Thyroid gland (tissue), 4 donors: Measurements from ENCODE around the gene ABCC5. TPM values are rescaled to one million over a fixed set of nuclear protein-coding genes. Genes with fewer than 3 reads are reported as not detected.

Source experiments
- DNase-seq, 2 donors: peaks; one replicate each; pipeline ENCODE4 v3.0.0-alpha.2; 2019
- H3K27ac ChIP-seq, 3 donors: fragments of 200-600 bp; sonication (generic); 1 replicate in 2 of 3; 2 replicates in 1 of 3; pipeline ENCODE4 v1.5.1; 2016 to 2019; ENCODE audit warnings: mild to moderate bottlenecking in 1 of 3, moderate library complexity in 1 of 3
- H3K27me3 ChIP-seq: fragments of 200-600 bp; sonication (generic); one replicate; pipeline ENCODE4 v1.5.1; 2019
- H3K36me3 ChIP-seq, 2 donors: fragments of 200-600 bp; sonication (generic); one replicate each; pipeline ENCODE4 v1.5.1; 2016 to 2019
- H3K4me1 ChIP-seq, 2 donors: fragments of 200-600 bp; sonication (generic); one replicate each; pipeline ENCODE4 v1.5.1; 2017 to 2019
- H3K4me3 ChIP-seq, 3 donors: fragments of 200-600 bp; sonication (generic); replicated peaks in 1 of 3; 1 replicate in 2 of 3; 2 replicates in 1 of 3; pipeline ENCODE4 v1.5.1; 2016; ENCODE audit warnings: mild to moderate bottlenecking in 1 of 3
- H3K9me3 ChIP-seq: fragments of 200-600 bp; sonication (generic); one replicate; pipeline ENCODE4 v1.5.1; 2017
- CTCF ChIP-seq, 6 experiments: fragments of 200-600 bp in 3 of 6; fragments of 450-650 bp in 3 of 6; sonication (generic) in 3 of 6; IDR thresholded peaks; one replicate each; pipeline ENCODE4 v1.5.1; 2016 to 2019; ENCODE audit warnings: antibody characterized with exemption in 6 of 6, mild to moderate bottlenecking in 2 of 6, inconsistent platforms in 1 of 6, moderate library complexity in 1 of 6
- POLR2A ChIP-seq, 2 donors: fragments of 450-650 bp; IDR thresholded peaks; one replicate each; pipeline ENCODE4 v1.6.1; 2017; ENCODE audit warnings: antibody characterized with exemption in 2 of 2, mild to moderate bottlenecking in 2 of 2, moderate library complexity in 1 of 2
- WGBS, 2 donors: methylation state at CpG; one replicate each; pipeline ENCODE4 v1.1.5; 2017; 5-methylcytosine and 5-hydroxymethylcytosine counted together
- intact Hi-C: fragments of 100-400 bp; cut with DNase I; formaldehyde crosslinking; loops from one replicate; pipeline ENCODE4 v1.15.1; 2023
- total RNA-seq, 4 donors: library from RNA; depleted of rRNA; stranded (reverse); fragments of >200 nt; gene quantifications; one replicate each; pipeline ENCODE4 v1.2.3, GENCODE V29; 2016

The ABCC5 gene
- total RNA-seq, 4 donors from 2014 or later: 12.2 to 24.3 (median 18.2) TPM

- 4 to 19% methylated on average over 11 of the region's 11 CpGs for WGBS, 2 donors
- Histone ChIP-seq H3K9me3 (no peaks in the 10 kb centered on the region), H3K36me3 (peaks cover 0 to 5% of the 10 kb centered on the region in 2 donors), H3K27me3 (no peaks in the 10 kb centered on the region), H3K27ac (peak overlapping the region; percentile 35 to 69 (median 51)), H3K4me3 (no peak overlapping the region), H3K4me1 (peaks cover 5 to 6% of the 10 kb centered on the region in 2 donors)
- peak; percentile 94 to 95 for DNase-seq
- TF ChIP-seq CTCF (IDR thresholded peaks at IDR 0.05) (no peak), POLR2A (IDR thresholded peaks at IDR 0.05) (peak in 1 of 2 donors; percentile 23)
- intact Hi-C loops: no loop called here
Measured at GRCh38 chr3:184005941-184006507, 11.7 kb downstream of the ABCC5 start.

- WGBS, 2 donors: 85 to 89% methylated on average over 2 of the region's 2 CpGs
- H3K27ac ChIP-seq: no peak overlapping the region
- peaks cover 0 to 4% of the 10 kb centered on the region in 2 donors for H3K36me3 ChIP-seq
- no peaks in the 10 kb centered on the region for H3K27me3 ChIP-seq
- no peak for TF ChIP-seq CTCF (IDR thresholded peaks at IDR 0.05)
- TF ChIP-seq POLR2A (IDR thresholded peaks at IDR 0.05): no peak
- intact Hi-C loops: no loop called here
- no peaks in the 10 kb centered on the region for H3K9me3 ChIP-seq
- H3K4me3 ChIP-seq: no peak overlapping the region
- no peak for DNase-seq
- peaks cover 5 to 6% of the 10 kb centered on the region in 2 donors for H3K4me1 ChIP-seq
Measured at GRCh38 chr3:184004476-184004875, 13.2 kb downstream of the ABCC5 start.

- intact Hi-C loops: no loop called here
Measured at GRCh38 chr3:184003187-184003967, 14.3 kb downstream of the ABCC5 start.

GRCh38 chr3:184002469-184002868, 15.2 kb downstream of the ABCC5 start:
- Histone ChIP-seq H3K4me3 (no peak overlapping the region), H3K27ac (no peak overlapping the region), H3K36me3 (no peaks in the 10 kb centered on the region), H3K4me1 (peaks cover 5 to 6% of the 10 kb centered on the region in 2 donors), H3K27me3 (no peaks in the 10 kb centered on the region), H3K9me3 (no peaks in the 10 kb centered on the region)
- intact Hi-C loops: no loop called here
- DNase-seq: no peak
- 93 to 95% methylated on average over 11 of the region's 11 CpGs for WGBS, 2 donors
- TF ChIP-seq CTCF (IDR thresholded peaks at IDR 0.05) (no peak), POLR2A (IDR thresholded peaks at IDR 0.05) (no peak)

More at GRCh38 chr3:184003187-184003967, 14.3 kb downstream of the ABCC5 start:
- no peak for DNase-seq
- Histone ChIP-seq H3K36me3 (no peaks in the 10 kb centered on the region), H3K27me3 (no peaks in the 10 kb centered on the region), H3K9me3 (no peaks in the 10 kb centered on the region), H3K4me1 (peaks cover 5 to 6% of the 10 kb centered on the region in 2 donors), H3K27ac (no peak overlapping the region), H3K4me3 (no peak overlapping the region)
- 93 to 96% methylated on average over 5 of the region's 5 CpGs for WGBS, 2 donors
- TF ChIP-seq CTCF (IDR thresholded peaks at IDR 0.05): no peak
- no peak for TF ChIP-seq POLR2A (IDR thresholded peaks at IDR 0.05)

- no peak overlapping the region for H3K4me3 ChIP-seq
- DNase-seq: no peak
- no peaks in the 10 kb centered on the region for H3K36me3 ChIP-seq
- no peak overlapping the region for H3K27ac ChIP-seq
- H3K9me3 ChIP-seq: no peaks in the 10 kb centered on the region
- intact Hi-C loops: no loop called here
- 85 to 94% methylated on average over 3 of the region's 3 CpGs for WGBS, 2 donors
- H3K27me3 ChIP-seq: no peaks in the 10 kb centered on the region
- TF ChIP-seq CTCF (IDR thresholded peaks at IDR 0.05): no peak
- no peak for TF ChIP-seq POLR2A (IDR thresholded peaks at IDR 0.05)
- peaks cover 5 to 6% of the 10 kb centered on the region in 2 donors for H3K4me1 ChIP-seq
Measured at GRCh38 chr3:184001761-184002160, 15.9 kb downstream of the ABCC5 start.
